A549 (cell line): ENCODE measurements around the gene SEL1L3. TPM values are rescaled to one million over a fixed set of nuclear protein-coding genes. Genes with fewer than 3 reads are reported as not detected.

Experiments
- ATAC-seq, 2 experiments: fragments of 200-7000 bp in 1 of 2; fragments of >200 bp in 1 of 2; cut with Nextera tagmentation in 1 of 2; cut with Tn5 transposase in 1 of 2; 3 replicates each; pipeline versions ENCODE4 v1.8.0 to v1.9.1; 2018 to 2020; ENCODE audit warnings: mild to moderate bottlenecking in 1 of 2, moderate library complexity in 1 of 2
- CTCF ChIA-PET: fragments of 300-600 bp; sonication (Branson Sonifier 250); formaldehyde crosslinking; extraction: SDS; loops from one replicate; lab custom pipeline; 2021; ENCODE audit warnings: antibody characterized with exemption, inconsistent platforms; lab: Yijun Ruan, JAX
- POLR2A ChIA-PET: fragments of 350-600 bp; formaldehyde crosslinking; extraction: SDS; loops from one replicate; lab custom pipeline; 2021; ENCODE audit warnings: antibody characterized with exemption, inconsistent platforms; lab: Yijun Ruan, JAX
- DNase-seq, 2 experiments: peaks; one replicate each; pipeline versions ENCODE4 v3.0.0 to v3.0.0-alpha.2; 2011 to 2016; ENCODE audit warnings: low read depth in 1 of 2, low spot score in 1 of 2
- FAIRE-seq: peaks from 2 replicates; lab custom pipeline; 2011; peaks lifted over from hg19 to GRCh38; lab: Jason Lieb, UNC
- H3K27ac ChIP-seq, 2 experiments: fragments of >200 bp; sonication (Bioruptor Twin); formaldehyde crosslinking; 3 replicates each; pipeline ENCODE4 v1.5.1; 2016 to 2017
- H3K4me1 ChIP-seq: fragments of >200 bp; sonication (Bioruptor Twin); formaldehyde crosslinking; 3 replicates; pipeline ENCODE4 v1.6.1; 2016
- H3K4me2 ChIP-seq: fragments of >200 bp; sonication (Bioruptor Twin); formaldehyde crosslinking; 3 replicates; pipeline ENCODE4 v1.6.1; 2016
- H3K4me3 ChIP-seq: fragments of >200 bp; sonication (Bioruptor Twin); formaldehyde crosslinking; 3 replicates; pipeline ENCODE4 v1.5.1; 2016
- H3K9me3 ChIP-seq: fragments of >200 bp; sonication (Bioruptor Twin); formaldehyde crosslinking; 3 replicates; pipeline ENCODE4 v1.6.1; 2016
- ATOH8 ChIP-seq: fragments of 250-450 bp; sonication (Bioruptor Pico); IDR thresholded peaks from 2 replicates; pipeline ENCODE4 v1.5.0; 2020; ENCODE audit warnings: low read depth, mild to moderate bottlenecking, moderate library complexity
- BHLHE40 ChIP-seq: IDR thresholded peaks from 2 replicates; pipeline ENCODE4 v1.6.1; 2012; ENCODE audit warnings: low read depth, low read length, inconsistent platforms
- CBX8 ChIP-seq: fragments of 200-600 bp; sonication (generic); IDR thresholded peaks from 2 replicates; pipeline ENCODE4 v1.6.1; 2016
- CEBPB ChIP-seq, 2 experiments: fragments of >200 bp in 1 of 2; sonication (Bioruptor Twin) in 1 of 2; formaldehyde crosslinking in 1 of 2; IDR thresholded peaks; 2 replicates each; pipeline ENCODE4 v1.6.1; 2012 to 2016
- CHD2 ChIP-seq: fragments of 150-350 bp; IDR thresholded peaks from 2 replicates; pipeline ENCODE4 v1.6.1; 2014; ENCODE audit warnings: low read length; ENCODE audit not compliant: partially characterized antibody
- E2F6 ChIP-seq: IDR thresholded peaks from 2 replicates; pipeline ENCODE4 v1.6.1; 2012; ENCODE audit warnings: low read depth, borderline replicate concordance
- ESRRA ChIP-seq: fragments of 150-350 bp; IDR thresholded peaks from 2 replicates; pipeline ENCODE4 v1.6.1; 2014; ENCODE audit warnings: mild to moderate bottlenecking, low read length, borderline replicate concordance
- FOSB ChIP-seq: fragments of 250-450 bp; sonication (Bioruptor Pico); IDR thresholded peaks from 2 replicates; pipeline ENCODE4 v1.5.0; 2020; ENCODE audit warnings: mild to moderate bottlenecking, moderate library complexity
- GATA3 ChIP-seq: IDR thresholded peaks from 2 replicates; pipeline ENCODE4 v1.6.1; 2012; ENCODE audit warnings: borderline replicate concordance
- HDAC2 ChIP-seq: fragments of 200-600 bp; sonication (generic); IDR thresholded peaks from 2 replicates; pipeline ENCODE4 v1.6.1; 2016
- HOXB5 ChIP-seq: fragments of 250-450 bp; sonication (Bioruptor Pico); IDR thresholded peaks from 2 replicates; pipeline ENCODE4 v1.5.0; 2020; ENCODE audit warnings: mild to moderate bottlenecking, moderate library complexity
- JUN ChIP-seq, 2 experiments: fragments of >200 bp; sonication (Bioruptor Twin); formaldehyde crosslinking; IDR thresholded peaks; 2 replicates in 1 of 2; 3 replicates in 1 of 2; pipeline ENCODE4 v1.6.1; 2016 to 2017
- JUNB ChIP-seq: fragments of >200 bp; sonication (Bioruptor Twin); formaldehyde crosslinking; IDR thresholded peaks from 2 replicates; pipeline ENCODE4 v1.6.1; 2016
- MAFK ChIP-seq: fragments of 450-650 bp; IDR thresholded peaks from 2 replicates; pipeline ENCODE4 v1.6.1; 2014; ENCODE audit not compliant: partially characterized antibody
- NFE2L2 ChIP-seq: fragments of 150-350 bp; conservative IDR thresholded peaks from 2 replicates; pipeline ENCODE4 v1.6.1; 2014; ENCODE audit warnings: low read length
- NPAS2 ChIP-seq: fragments of 250-450 bp; sonication (Bioruptor Pico); IDR thresholded peaks from 2 replicates; pipeline ENCODE4 v1.8.0; 2022; ENCODE audit warnings: mild to moderate bottlenecking, moderate library complexity, borderline replicate concordance
- NR3C1 ChIP-seq: fragments of >200 bp; sonication (Bioruptor Twin); formaldehyde crosslinking; IDR thresholded peaks from 3 replicates; pipeline ENCODE4 v1.6.1; 2017
- PBX3 ChIP-seq: IDR thresholded peaks from 2 replicates; pipeline ENCODE4 v1.6.1; 2012
- RARB ChIP-seq: fragments of 250-450 bp; sonication (Bioruptor Pico); IDR thresholded peaks from 2 replicates; pipeline ENCODE4 v1.8.0; 2021; ENCODE audit warnings: mild to moderate bottlenecking, moderate library complexity
- TP53 ChIP-seq: fragments of 250-450 bp; sonication (Bioruptor Pico); IDR thresholded peaks from 2 replicates; pipeline ENCODE4 v1.5.0; 2021; ENCODE audit warnings: mild to moderate bottlenecking, moderate library complexity
- ZNF302 ChIP-seq: fragments of 250-450 bp; sonication (Bioruptor Pico); IDR thresholded peaks from 2 replicates; pipeline ENCODE4 v1.9.0; 2021; ENCODE audit warnings: inconsistent platforms, mild to moderate bottlenecking, moderate library complexity
- ZSCAN20 ChIP-seq: fragments of 250-450 bp; sonication (Bioruptor Pico); IDR thresholded peaks from 2 replicates; pipeline ENCODE4 v1.8.0; 2022; ENCODE audit warnings: mild to moderate bottlenecking, moderate library complexity
- WGBS: methylation state at CpG from one replicate; pipeline ENCODE4 v1.1.6; 2017; ENCODE audit errors: missing lambda C conversion rate; 5-methylcytosine and 5-hydroxymethylcytosine counted together
- polyA plus RNA-seq, 4 experiments: library from polyadenylated mRNA; depleted of rRNA in 3 of 4; stranded (reverse); fragments of >200 nt; fragmentation: RNase III in 1 of 4; extraction: RNeasy Plus Mini Kit Qiagen cat#74134 plus additional on column Dnase treatment in 1 of 4; gene quantifications; 2 replicates in 3 of 4; 3 replicates in 1 of 4; pipeline ENCODE4 v1.2.3, GENCODE V29; 2011 to 2017
- TF ChIP-seq, protein P1 (sequence below): fragments of 150-350 bp; IDR thresholded peaks from 2 replicates; pipeline ENCODE4 v1.6.1; 2014; ENCODE audit warnings: low read depth, mild to moderate bottlenecking, low read length
- TF ChIP-seq, protein P2 (sequence below): fragments of 200-600 bp; sonication (generic); IDR thresholded peaks from 2 replicates; pipeline ENCODE4 v1.6.1; 2016; ENCODE audit warnings: antibody characterized with exemption, mild to moderate bottlenecking, moderate library complexity

SEL1L3 gene
- polyA plus RNA-seq, 2 of the 4 experiments (the other 2 are of a cell fraction): 26.1 to 27.0 TPM

DNA sequence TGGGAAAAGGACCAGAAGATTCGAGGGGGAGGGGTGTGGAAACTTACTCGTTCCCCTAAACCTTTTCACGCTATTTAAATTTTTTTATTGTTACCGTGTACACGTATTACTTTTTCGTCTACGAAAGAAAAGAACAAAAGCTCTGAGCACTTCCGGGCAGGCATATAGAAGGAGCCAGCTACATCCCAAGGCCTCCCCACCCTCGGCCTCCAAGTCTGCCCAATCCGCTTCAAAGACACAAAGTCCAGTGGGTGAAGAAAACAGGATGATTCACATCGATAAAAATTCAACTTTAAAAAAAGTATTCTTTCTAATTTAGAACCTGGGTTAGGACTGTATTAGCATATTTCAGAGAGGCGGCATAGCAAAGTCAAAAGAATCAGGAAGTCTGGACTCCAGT lies 23.1 kb downstream of the SEL1L3 start:
- TF ChIP-seq RARB: no peak
- TF ChIP-seq ZNF302: no peak
- TF ChIP-seq FOSB (CRISPR knock-in tag): no peak
- no peak for TF ChIP-seq CHD2
- TF ChIP-seq, protein P1, sequence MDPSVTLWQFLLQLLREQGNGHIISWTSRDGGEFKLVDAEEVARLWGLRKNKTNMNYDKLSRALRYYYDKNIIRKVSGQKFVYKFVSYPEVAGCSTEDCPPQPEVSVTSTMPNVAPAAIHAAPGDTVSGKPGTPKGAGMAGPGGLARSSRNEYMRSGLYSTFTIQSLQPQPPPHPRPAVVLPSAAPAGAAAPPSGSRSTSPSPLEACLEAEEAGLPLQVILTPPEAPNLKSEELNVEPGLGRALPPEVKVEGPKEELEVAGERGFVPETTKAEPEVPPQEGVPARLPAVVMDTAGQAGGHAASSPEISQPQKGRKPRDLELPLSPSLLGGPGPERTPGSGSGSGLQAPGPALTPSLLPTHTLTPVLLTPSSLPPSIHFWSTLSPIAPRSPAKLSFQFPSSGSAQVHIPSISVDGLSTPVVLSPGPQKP: no peak
- TF ChIP-seq NPAS2 (CRISPR knock-in tag): no peak
- TF ChIP-seq JUN (IDR thresholded peaks at IDR 0.05): no peak
- TF ChIP-seq TP53: no peak
- no peak for TF ChIP-seq PBX3
- TF ChIP-seq ZSCAN20 (CRISPR knock-in tag): no peak
- TF ChIP-seq NR3C1: no peak
- TF ChIP-seq HDAC2: no peak
- no peak for TF ChIP-seq CEBPB (IDR thresholded peaks at IDR 0.05)
- no peak for TF ChIP-seq HOXB5 (CRISPR knock-in tag)
- TF ChIP-seq CBX8: no peak
- 90% methylated on average over 12 of the region's 12 CpGs for WGBS
- H3K27ac ChIP-seq: no peak overlapping the region
- ChIA-PET POLR2A (no interaction called here), CTCF (interaction anchor here (1.1 kb wide), 1 partner anchor 72 kb away, joined by 3 read pairs; no protein-coding TSS in a partner anchor)
- no peak overlapping the region for H3K4me2 ChIP-seq
- no peak overlapping the region for H3K4me3 ChIP-seq
- no peaks in the 10 kb centered on the region for H3K4me1 ChIP-seq
- H3K9me3 ChIP-seq: no peaks in the 10 kb centered on the region
- FAIRE-seq: no peak
- no peak for ATAC-seq
- DNase-seq: no peak

GRCh38 chr4:25839233-25839632 lies 23.6 kb downstream of the SEL1L3 start:
- Histone ChIP-seq H3K9me3 (no peaks in the 10 kb centered on the region), H3K4me1 (no peaks in the 10 kb centered on the region), H3K4me2 (no peak overlapping the region), H3K4me3 (no peak overlapping the region), H3K27ac (no peak overlapping the region)
- CTCF ChIA-PET: interaction anchor here (1.1 to 1.2 kb wide), 2 partner anchors 44 to 71 kb away, joined by 3 read pairs; no protein-coding TSS in a partner anchor
- TF ChIP-seq GATA3: no peak
- POLR2A ChIA-PET: no interaction called here
- 89% methylated on average over 8 of the region's 8 CpGs for WGBS
- FAIRE-seq (no peak), ATAC-seq (no peak), DNase-seq (no peak)

GRCh38 chr4:25838526-25838925 lies 24.3 kb downstream of the SEL1L3 start:
- Histone ChIP-seq H3K9me3 (no peaks in the 10 kb centered on the region), H3K4me2 (no peak overlapping the region), H3K4me3 (no peak overlapping the region), H3K4me1 (no peaks in the 10 kb centered on the region), H3K27ac (no peak overlapping the region)
- ATAC-seq (no peak), DNase-seq (no peak), FAIRE-seq (no peak)
- no peak for TF ChIP-seq FOSB (CRISPR knock-in tag)
- POLR2A ChIA-PET: no interaction called here
- CTCF ChIA-PET: interaction anchor here (1.1 to 1.2 kb wide), 2 partner anchors 43 to 70 kb away, joined by 3 read pairs; no protein-coding TSS in a partner anchor
- 81% methylated on average over 7 of the region's 8 CpGs for WGBS

- no peak for ATAC-seq
- Histone ChIP-seq H3K27ac (no peak overlapping the region), H3K4me2 (no peak overlapping the region), H3K4me3 (no peak overlapping the region), H3K4me1 (no peaks in the 10 kb centered on the region), H3K9me3 (no peaks in the 10 kb centered on the region)
- WGBS: 80% methylated on average over 4 of the region's 4 CpGs
- DNase-seq: no peak
- no peak for FAIRE-seq
- ChIA-PET POLR2A (no interaction called here), CTCF (interaction anchor here (0.9 to 1.4 kb wide), 2 partner anchors 18 to 69 kb away, joined by 3 read pairs; no protein-coding TSS in a partner anchor)
- TF ChIP-seq NFE2L2: no peak
- TF ChIP-seq GATA3: no peak
- TF ChIP-seq, protein P2, sequence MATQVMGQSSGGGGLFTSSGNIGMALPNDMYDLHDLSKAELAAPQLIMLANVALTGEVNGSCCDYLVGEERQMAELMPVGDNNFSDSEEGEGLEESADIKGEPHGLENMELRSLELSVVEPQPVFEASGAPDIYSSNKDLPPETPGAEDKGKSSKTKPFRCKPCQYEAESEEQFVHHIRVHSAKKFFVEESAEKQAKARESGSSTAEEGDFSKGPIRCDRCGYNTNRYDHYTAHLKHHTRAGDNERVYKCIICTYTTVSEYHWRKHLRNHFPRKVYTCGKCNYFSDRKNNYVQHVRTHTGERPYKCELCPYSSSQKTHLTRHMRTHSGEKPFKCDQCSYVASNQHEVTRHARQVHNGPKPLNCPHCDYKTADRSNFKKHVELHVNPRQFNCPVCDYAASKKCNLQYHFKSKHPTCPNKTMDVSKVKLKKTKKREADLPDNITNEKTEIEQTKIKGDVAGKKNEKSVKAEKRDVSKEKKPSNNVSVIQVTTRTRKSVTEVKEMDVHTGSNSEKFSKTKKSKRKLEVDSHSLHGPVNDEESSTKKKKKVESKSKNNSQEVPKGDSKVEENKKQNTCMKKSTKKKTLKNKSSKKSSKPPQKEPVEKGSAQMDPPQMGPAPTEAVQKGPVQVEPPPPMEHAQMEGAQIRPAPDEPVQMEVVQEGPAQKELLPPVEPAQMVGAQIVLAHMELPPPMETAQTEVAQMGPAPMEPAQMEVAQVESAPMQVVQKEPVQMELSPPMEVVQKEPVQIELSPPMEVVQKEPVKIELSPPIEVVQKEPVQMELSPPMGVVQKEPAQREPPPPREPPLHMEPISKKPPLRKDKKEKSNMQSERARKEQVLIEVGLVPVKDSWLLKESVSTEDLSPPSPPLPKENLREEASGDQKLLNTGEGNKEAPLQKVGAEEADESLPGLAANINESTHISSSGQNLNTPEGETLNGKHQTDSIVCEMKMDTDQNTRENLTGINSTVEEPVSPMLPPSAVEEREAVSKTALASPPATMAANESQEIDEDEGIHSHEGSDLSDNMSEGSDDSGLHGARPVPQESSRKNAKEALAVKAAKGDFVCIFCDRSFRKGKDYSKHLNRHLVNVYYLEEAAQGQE: no peak
- TF ChIP-seq, protein P1: no peak
- no peak for TF ChIP-seq E2F6
- TF ChIP-seq ATOH8 (CRISPR knock-in tag): no peak
- no peak for TF ChIP-seq ESRRA
- no peak for TF ChIP-seq MAFK
- no peak for TF ChIP-seq NR3C1
- TF ChIP-seq JUNB: no peak
- no peak for TF ChIP-seq BHLHE40
These were observed 25.7 kb downstream of the SEL1L3 start for GRCh38 chr4:25837107-25837506.
